ENCODE measurements around the gene MLH3. TPM values are rescaled to one million over a fixed set of nuclear protein-coding genes. Genes with fewer than 3 reads are reported as not detected.

Gene MLH3
- total RNA-seq (2022; extraction: Qiagen RNA extraction), result 16.7 to 20.4 TPM (median 18.4 TPM) in 5 replicates

GRCh38 chr14:75050852-75051555, at the start of gene MLH3:
TSS of gene MLH3 (minus strand) at chr14:75051467. CDS start at chr14:75049655, 1,812 bp downstream.

GRCh38 chr14:75069121-75069810, 18.0 kb upstream of the MLH3 start, which contains the start of gene ZC2HC1C:
TSS of gene ZC2HC1C (plus strand) at chr14:75069641. CDS start at chr14:75070574, 933 bp downstream.

GRCh38 chr14:75063491-75064204, 12.4 kb upstream of the MLH3 start, which contains the start of gene ACYP1:
TSS of gene ACYP1 (minus strand) at chr14:75064024. CDS start at chr14:75063553, 471 bp downstream.

GRCh38 chr14:75002392-75003249, 48.6 kb downstream of the MLH3 start, which contains the start of gene EIF2B2:
TSS of gene EIF2B2 (plus strand) at chr14:75002921. CDS start at chr14:75002991, 70 bp downstream.

Other genes starting within 250 kb of the MLH3 start
- not detected in 5 replicates for gene PROX2, start 175.3 kb downstream of the MLH3 start, total RNA-seq (2022; extraction: Qiagen RNA extraction)
- gene DLST, start 169.6 kb downstream of the MLH3 start, total RNA-seq (2022; extraction: Qiagen RNA extraction), result 92.8 to 97.4 TPM (median 96.0 TPM) in 5 replicates
- gene RPS6KL1, start 128.2 kb downstream of the MLH3 start, total RNA-seq (2022; extraction: Qiagen RNA extraction), result 0.28 to 0.67 TPM (median 0.39 TPM) in 5 replicates
- 3.1 to 4.5 TPM (median 4.1 TPM) in 5 replicates for gene PGF, start 95.9 kb downstream of the MLH3 start, total RNA-seq (2022; extraction: Qiagen RNA extraction)
- 75.6 to 85.3 TPM (median 79.1 TPM) in 5 replicates for gene EIF2B2, start 48.5 kb downstream of the MLH3 start, total RNA-seq (2022; extraction: Qiagen RNA extraction)
- 22.4 to 29.2 TPM (median 22.9 TPM) in 5 replicates for gene ACYP1, start 12.6 kb upstream of the MLH3 start, total RNA-seq (2022; extraction: Qiagen RNA extraction)
- gene ZC2HC1C, start 18.2 kb upstream of the MLH3 start, total RNA-seq (2022; extraction: Qiagen RNA extraction), result 3.7 to 5.0 TPM (median 4.2 TPM) in 5 replicates
- 26.7 to 35.4 TPM (median 34.2 TPM) in 5 replicates for gene NEK9, start 75.6 kb upstream of the MLH3 start, total RNA-seq (2022; extraction: Qiagen RNA extraction)
- 248 to 292 TPM (median 273 TPM) in 5 replicates for gene TMED10, start 125.1 kb upstream of the MLH3 start, total RNA-seq (2022; extraction: Qiagen RNA extraction)
- gene FOS, start 227.4 kb upstream of the MLH3 start, total RNA-seq (2022; extraction: Qiagen RNA extraction), result 8.7 to 13.1 TPM (median 11.4 TPM) in 5 replicates

Data from A549 treated with Mapracorat at 1 μM for 4 hours (cell line).